Measurements from ENCODE around the gene CMTM7. TPM values are rescaled to one million over a fixed set of nuclear protein-coding genes. Genes with fewer than 3 reads are reported as not detected.

Gene CMTM7
- total and polyA plus RNA-seq, 9 of the 15 experiments (the other 6 are each of a cell fraction or from before 2014, with no cell fraction given), result 0.03 to 1.6 (median 0.42) TPM; not detected in 4

GRCh38 chr3:32480604-32481003 lies 89.0 kb downstream of the CMTM7 start:
- WGBS (ENCODE audit: insufficient coverage, low coverage, missing lambda C conversion rate), result 100% methylated on average over 1 of the region's 1 CpG
- CTCF ChIA-PET (ENCODE audit: low intra/inter-chr PET ratio), result no interaction called here
- BruUV-seq (replicated peaks), result no TSS peak
- no peak overlapping the region for H2AFZ ChIP-seq (ENCODE audit: low read depth, low read length)
- no peaks in the 10 kb centered on the region for H3K27me3 ChIP-seq (ENCODE audit: control insufficient read depth in 2 of 2, insufficient read depth in 2 of 2, low read length in 2 of 2)
- no peak overlapping the region for H3K4me2 ChIP-seq (ENCODE audit: insufficient read depth, low read length)
- DNase-seq (ENCODE audit: extremely low read depth in 1 of 4, low spot score in 3 of 4) (no peak), ATAC-seq (no peak), FAIRE-seq (no peak)
- H3K36me3 ChIP-seq (ENCODE audit: control insufficient read depth, insufficient read depth, low read length), result peaks cover 24% of the 10 kb centered on the region
- no peak for TF ChIP-seq MAZ (CRISPR knock-in tag; conservative IDR thresholded peaks at IDR 0.05 in 1 of 2, IDR thresholded peaks at IDR 0.05 in 1 of 2)
- TF ChIP-seq TGIF2 (CRISPR knock-in tag; IDR thresholded peaks at IDR 0.05), result no peak
- no peak for TF ChIP-seq ZNF561 (CRISPR knock-in tag; conservative IDR thresholded peaks at IDR 0.05)
- no peak for TF ChIP-seq ZNF75A (CRISPR knock-in tag; IDR thresholded peaks at IDR 0.05)
- no peak for TF ChIP-seq U2AF2 (optimal IDR thresholded peaks at IDR 0.05; ENCODE audit: low read depth, low read length)
- no peak for TF ChIP-seq ZNF197 (CRISPR knock-in tag; IDR thresholded peaks at IDR 0.05; ENCODE audit: low read depth)
- H3K4me3 ChIP-seq, result no peak overlapping the region
- H3K27ac ChIP-seq (ENCODE audit: extremely low read depth, low read depth, low read length), result no peak overlapping the region
- in situ Hi-C loops (cut with MboI), result no loop called here
- no peaks in the 10 kb centered on the region for H3K9me1 ChIP-seq (ENCODE audit: control insufficient read depth, insufficient read depth, low read length)
- no peaks in the 10 kb centered on the region for H3K9me3 ChIP-seq (replicated peaks; ENCODE audit: control insufficient read depth, insufficient read depth, low read depth, low read length)
- intact Hi-C loops (cut with micrococcal nuclease), result no loop called here
- no peak overlapping the region for H3K9ac ChIP-seq (ENCODE audit: insufficient read depth in 1 of 2, low read depth in 2 of 2, low read length in 2 of 2)
- peaks cover 0 to 3% of the 10 kb centered on the region in 2 experiments; a peak in 1 of 5 replicates for H3K4me1 ChIP-seq (replicated peaks in 1 of 2; ENCODE audit: control insufficient read depth in 2 of 2, insufficient read depth in 2 of 2, low read length in 2 of 2)
- no peaks in the 10 kb centered on the region for H4K20me1 ChIP-seq (replicated peaks; ENCODE audit: control insufficient read depth, insufficient read depth, low read length)
- H3K79me2 ChIP-seq (ENCODE audit: control insufficient read depth, insufficient read depth, low read length), result no peaks in the 10 kb centered on the region
- POLR2A ChIA-PET, result interaction anchor here (1.2 to 1.5 kb wide), 2 partner anchors 13 to 21 kb away, joined by 3 to 5 read pairs; no protein-coding TSS in a partner anchor

All from K562 (cell line).